ENCODE measurements around the gene B3GALNT2. TPM values are rescaled to one million over a fixed set of nuclear protein-coding genes. Genes with fewer than 3 reads are reported as not detected.

B3GALNT2 gene
- total RNA-seq, 1 donor, result 34.7 TPM

DNA sequence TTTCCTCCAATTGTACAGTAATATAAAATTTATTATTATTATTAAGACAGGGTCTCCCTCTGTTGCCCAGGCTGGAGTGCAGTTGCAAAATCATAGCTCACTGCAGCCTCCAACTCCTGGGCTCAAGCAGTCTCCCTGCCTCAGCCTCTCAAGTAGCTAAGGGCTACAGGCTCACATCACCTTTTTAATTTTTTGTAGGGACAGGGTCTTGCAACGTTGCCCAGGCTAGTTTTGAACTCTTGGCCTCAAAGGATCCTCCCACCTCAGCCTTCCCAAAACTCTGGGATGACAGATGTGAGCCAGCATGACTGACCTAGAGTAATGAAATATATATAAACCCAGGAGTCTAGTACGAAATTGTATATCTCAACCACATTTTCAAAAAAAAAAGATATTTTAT, 49.2 kb downstream of the B3GALNT2 start:
- DNase-seq (ENCODE audit: insufficient read length, low spot score, missing footprints), result no peak
- no peaks in the 10 kb centered on the region for H3K4me1 ChIP-seq (ENCODE audit: insufficient read depth, low read length)
- H3K4me3 ChIP-seq (ENCODE audit: insufficient read depth, low read length), result no peak overlapping the region
- no peak overlapping the region for H2AFZ ChIP-seq (ENCODE audit: low read length)
- no peaks in the 10 kb centered on the region for H4K20me1 ChIP-seq (ENCODE audit: insufficient read depth, low read length)
- no peak overlapping the region for H3K4me2 ChIP-seq (ENCODE audit: insufficient read depth, low read length)
- H3K9me3 ChIP-seq (ENCODE audit: low read depth, low read length), result no peaks in the 10 kb centered on the region
- peaks cover 23% of the 10 kb centered on the region for H3K36me3 ChIP-seq (ENCODE audit: insufficient read depth, low read length)
- H3K27me3 ChIP-seq (ENCODE audit: insufficient read depth, low read length), result no peaks in the 10 kb centered on the region
- TF ChIP-seq, protein P1, sequence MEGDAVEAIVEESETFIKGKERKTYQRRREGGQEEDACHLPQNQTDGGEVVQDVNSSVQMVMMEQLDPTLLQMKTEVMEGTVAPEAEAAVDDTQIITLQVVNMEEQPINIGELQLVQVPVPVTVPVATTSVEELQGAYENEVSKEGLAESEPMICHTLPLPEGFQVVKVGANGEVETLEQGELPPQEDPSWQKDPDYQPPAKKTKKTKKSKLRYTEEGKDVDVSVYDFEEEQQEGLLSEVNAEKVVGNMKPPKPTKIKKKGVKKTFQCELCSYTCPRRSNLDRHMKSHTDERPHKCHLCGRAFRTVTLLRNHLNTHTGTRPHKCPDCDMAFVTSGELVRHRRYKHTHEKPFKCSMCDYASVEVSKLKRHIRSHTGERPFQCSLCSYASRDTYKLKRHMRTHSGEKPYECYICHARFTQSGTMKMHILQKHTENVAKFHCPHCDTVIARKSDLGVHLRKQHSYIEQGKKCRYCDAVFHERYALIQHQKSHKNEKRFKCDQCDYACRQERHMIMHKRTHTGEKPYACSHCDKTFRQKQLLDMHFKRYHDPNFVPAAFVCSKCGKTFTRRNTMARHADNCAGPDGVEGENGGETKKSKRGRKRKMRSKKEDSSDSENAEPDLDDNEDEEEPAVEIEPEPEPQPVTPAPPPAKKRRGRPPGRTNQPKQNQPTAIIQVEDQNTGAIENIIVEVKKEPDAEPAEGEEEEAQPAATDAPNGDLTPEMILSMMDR (IDR thresholded peaks at IDR 0.05; ENCODE audit: extremely low read depth, low read depth, low read length), result no peak
- H3K27ac ChIP-seq (ENCODE audit: low read depth, low read length), result no peak overlapping the region
- no peaks in the 10 kb centered on the region for H3K79me2 ChIP-seq (ENCODE audit: insufficient read depth, low read length)

GRCh38 chr1:235454021-235454420, 50.2 kb downstream of the B3GALNT2 start:
- no peak overlapping the region for H3K4me3 ChIP-seq (ENCODE audit: insufficient read depth, low read length)
- H4K20me1 ChIP-seq (ENCODE audit: insufficient read depth, low read length), result no peaks in the 10 kb centered on the region
- no peak overlapping the region for H3K4me2 ChIP-seq (ENCODE audit: insufficient read depth, low read length)
- TF ChIP-seq, protein P1 (IDR thresholded peaks at IDR 0.05; ENCODE audit: extremely low read depth, low read depth, low read length), result no peak
- no peaks in the 10 kb centered on the region for H3K4me1 ChIP-seq (ENCODE audit: insufficient read depth, low read length)
- no peak for DNase-seq (ENCODE audit: insufficient read length, low spot score, missing footprints)
- H3K27me3 ChIP-seq (ENCODE audit: insufficient read depth, low read length), result no peaks in the 10 kb centered on the region
- peaks cover 29% of the 10 kb centered on the region for H3K36me3 ChIP-seq (ENCODE audit: insufficient read depth, low read length)
- H2AFZ ChIP-seq (ENCODE audit: low read length), result no peak overlapping the region
- H3K79me2 ChIP-seq (ENCODE audit: insufficient read depth, low read length), result no peaks in the 10 kb centered on the region
- H3K9me3 ChIP-seq (ENCODE audit: low read depth, low read length), result no peaks in the 10 kb centered on the region
- H3K27ac ChIP-seq (ENCODE audit: low read depth, low read length), result no peak overlapping the region

- H3K36me3 ChIP-seq (ENCODE audit: insufficient read depth, low read length), result peaks cover 51% of the 10 kb centered on the region
- no peaks in the 10 kb centered on the region for H3K27me3 ChIP-seq (ENCODE audit: insufficient read depth, low read length)
- no peaks in the 10 kb centered on the region for H3K9me3 ChIP-seq (ENCODE audit: low read depth, low read length)
- no peaks in the 10 kb centered on the region for H4K20me1 ChIP-seq (ENCODE audit: insufficient read depth, low read length)
- TF ChIP-seq, protein P1 (IDR thresholded peaks at IDR 0.05; ENCODE audit: extremely low read depth, low read depth, low read length), result no peak
- DNase-seq (ENCODE audit: insufficient read length, low spot score, missing footprints), result no peak
- H3K4me3 ChIP-seq (ENCODE audit: insufficient read depth, low read length), result no peak overlapping the region
- H3K27ac ChIP-seq (ENCODE audit: low read depth, low read length), result peak overlapping the region; percentile 24
- H3K79me2 ChIP-seq (ENCODE audit: insufficient read depth, low read length), result no peaks in the 10 kb centered on the region
- H3K4me2 ChIP-seq (ENCODE audit: insufficient read depth, low read length), result no peak overlapping the region
- no peak overlapping the region for H2AFZ ChIP-seq (ENCODE audit: low read length)
- no peaks in the 10 kb centered on the region for H3K4me1 ChIP-seq (ENCODE audit: insufficient read depth, low read length)
Measured at GRCh38 chr1:235450886-235451483, 53.3 kb downstream of the B3GALNT2 start.

DNA sequence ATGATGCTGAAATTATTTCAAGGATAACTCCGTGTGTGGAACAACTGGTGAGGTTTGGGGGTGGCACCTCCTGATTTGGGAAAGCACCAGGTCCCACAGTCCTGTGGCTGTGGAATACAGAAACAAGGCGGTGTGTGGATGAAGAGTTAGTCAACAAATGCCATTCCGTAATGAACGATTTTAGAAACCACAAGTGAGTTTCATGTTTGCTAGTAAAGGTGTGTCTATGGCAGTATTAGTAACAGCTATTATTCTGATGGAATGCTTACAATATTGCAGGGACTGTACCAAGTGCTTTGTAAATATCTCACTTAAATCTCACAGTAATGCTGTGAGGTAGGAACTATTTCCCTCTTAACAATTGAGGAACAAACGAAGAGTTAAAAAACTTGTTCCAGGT, 53.8 kb downstream of the B3GALNT2 start:
- Histone ChIP-seq H3K36me3 (ENCODE audit: insufficient read depth, low read length) (peaks cover 56% of the 10 kb centered on the region), H3K27ac (ENCODE audit: low read depth, low read length) (no peak overlapping the region), H3K27me3 (ENCODE audit: insufficient read depth, low read length) (no peaks in the 10 kb centered on the region), H3K79me2 (ENCODE audit: insufficient read depth, low read length) (no peaks in the 10 kb centered on the region), H3K4me2 (ENCODE audit: insufficient read depth, low read length) (no peak overlapping the region), H2AFZ (ENCODE audit: low read length) (no peak overlapping the region), H4K20me1 (ENCODE audit: insufficient read depth, low read length) (no peaks in the 10 kb centered on the region), H3K4me1 (ENCODE audit: insufficient read depth, low read length) (no peaks in the 10 kb centered on the region), H3K9me3 (ENCODE audit: low read depth, low read length) (no peaks in the 10 kb centered on the region), H3K4me3 (ENCODE audit: insufficient read depth, low read length) (no peak overlapping the region)
- TF ChIP-seq, protein P1 (IDR thresholded peaks at IDR 0.05; ENCODE audit: extremely low read depth, low read depth, low read length), result no peak
- no peak for DNase-seq (ENCODE audit: insufficient read length, low spot score, missing footprints)
